Spinal cord (tissue), 10 donors: ENCODE data around the gene KCTD3. TPM values are rescaled to one million over a fixed set of nuclear protein-coding genes. Genes with fewer than 3 reads are reported as not detected.

Source experiments
- DNase-seq, 6 donors: peaks; one replicate each; pipeline versions ENCODE4 v3.0.0 to v3.0.0-alpha.2; 2013 to 2015; ENCODE audit warnings: low spot score in 6 of 6, low read depth in 4 of 6
- H3K27ac ChIP-seq: one replicate; pipeline ENCODE4 v1.5.1; 2013; ENCODE audit warnings: low read depth, low read length, control low read depth
- H3K27me3 ChIP-seq: one replicate; pipeline ENCODE4 v1.6.1; 2013; ENCODE audit warnings: low read length; ENCODE audit not compliant: control insufficient read depth, insufficient read depth
- H3K36me3 ChIP-seq: one replicate; pipeline ENCODE4 v1.6.1; 2013; ENCODE audit warnings: low read length; ENCODE audit not compliant: control insufficient read depth, insufficient read depth
- H3K4me1 ChIP-seq: one replicate; pipeline ENCODE4 v1.6.1; 2013; ENCODE audit warnings: low read length; ENCODE audit not compliant: control insufficient read depth, insufficient read depth
- H3K4me3 ChIP-seq: one replicate; pipeline ENCODE4 v1.5.1; 2013; ENCODE audit warnings: low read depth, low read length, control low read depth
- H3K9me3 ChIP-seq: one replicate; pipeline ENCODE4 v1.6.1; 2013; ENCODE audit warnings: low read length; ENCODE audit not compliant: control insufficient read depth, insufficient read depth
- WGBS: methylation state at CpG from one replicate; pipeline ENCODE4 v1.1.5; 2013; ENCODE audit warnings: missing lambda C conversion rate; ENCODE audit not compliant: insufficient coverage; 5-methylcytosine and 5-hydroxymethylcytosine counted together
- long read RNA-seq, 4 donors: transcript quantifications; one replicate each; lab custom pipeline, GENCODE V29; 2026
- polyA plus RNA-seq, 2 donors: library from polyadenylated mRNA; unstranded; fragments of 120-200 nt; gene quantifications; one replicate each; pipeline ENCODE4 v1.2.1, GENCODE V29; 2013; ENCODE audit not compliant: insufficient read length in 2 of 2
- total RNA-seq, 2 donors: library from RNA; depleted of rRNA in 1 of 2; stranded (reverse); fragments of 120-200 nt in 1 of 2; fragments of >200 nt in 1 of 2; gene quantifications; one replicate each; pipeline versions ENCODE4 v1.2.3 to v1.2.4, GENCODE V29; 2013 to 2014
- donor health status: healthy.

KCTD3 gene
- 10 to 100 TPM; 56.0 to 85.5 TPM for total RNA-seq
- 10 to 100 TPM; 66.2 to 74.8 TPM for polyA plus RNA-seq
- long read RNA-seq, donor 1, transcript KCTD3-201 (18 exons, 3,931 nt): major isoform, 9 of 43 reads
- long read RNA-seq, donor 1, partial matches to known transcripts: 29 of 43 reads
- long read RNA-seq, donor 1, other reads (novel, unspliced or antisense): 0 of 43 reads
- long read RNA-seq, donor 2, partial matches to known transcripts: 5 of 5 reads
- long read RNA-seq, donor 2, other reads (novel, unspliced or antisense): 0 of 5 reads
- long read RNA-seq, donor 3, transcript KCTD3-201 (18 exons, 3,931 nt): major isoform, 5 of 19 reads
- long read RNA-seq, donor 3, partial matches to known transcripts: 10 of 19 reads
- long read RNA-seq, donor 3, other reads (novel, unspliced or antisense): 0 of 19 reads
- long read RNA-seq, donor 4, transcript KCTD3-204 (3 exons, 652 nt): major isoform, 7 of 12 reads
- long read RNA-seq, donor 4, transcript KCTD3-201 (18 exons, 3,931 nt): minor isoform, 5 of 12 reads
- long read RNA-seq, donor 4, partial matches to known transcripts: 0 of 12 reads
- long read RNA-seq, donor 4, other reads (novel, unspliced or antisense): 0 of 12 reads

DNA sequence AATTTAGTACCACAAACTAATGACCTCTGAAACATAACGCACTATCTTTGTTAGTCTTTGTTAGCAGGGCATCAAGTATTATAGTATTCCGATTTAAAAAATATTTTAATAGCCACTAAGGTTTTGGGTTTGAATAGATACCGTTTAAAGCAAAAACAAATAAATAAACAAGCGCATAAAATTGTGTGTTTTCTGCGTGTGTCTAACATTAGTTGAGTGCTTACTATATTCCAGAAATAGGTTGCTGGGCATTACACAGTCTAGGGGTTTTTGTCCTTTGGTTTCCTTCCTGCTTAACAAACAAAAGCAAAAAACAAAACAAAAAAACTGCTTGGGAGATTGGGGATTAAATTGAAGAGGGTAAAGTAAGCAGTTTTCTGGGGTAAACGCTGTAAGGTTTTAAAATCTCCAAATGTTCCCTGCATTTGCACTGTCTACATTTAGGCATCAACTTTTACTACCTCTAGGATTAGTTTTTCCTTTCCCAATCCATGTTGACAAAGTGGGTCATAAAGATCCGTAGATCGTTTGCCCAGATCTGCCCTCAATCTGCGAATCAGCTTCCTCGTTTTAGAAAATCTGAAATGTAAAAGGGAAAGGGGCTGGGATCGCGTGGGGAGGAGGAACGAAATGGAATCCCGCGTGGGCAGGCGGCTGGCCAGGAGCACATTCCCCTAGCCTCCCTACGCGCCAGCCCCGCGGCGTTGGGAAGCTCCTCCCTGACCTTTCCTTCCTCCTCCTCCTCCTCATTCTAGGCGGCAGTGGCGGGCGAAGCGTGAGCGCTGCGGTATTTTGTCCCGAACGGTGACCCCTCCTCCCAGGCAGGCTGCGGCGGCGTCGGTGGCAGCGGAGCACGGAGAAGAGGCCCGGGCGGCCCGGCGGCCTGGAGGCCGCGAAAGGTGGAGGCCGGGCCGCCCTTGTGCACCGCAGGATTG lies at the start of gene KCTD3:
TSS of gene KCTD3 (plus strand) at position 749 of the 935 bp plus-strand sequence. CDS start 382 bp downstream, outside the sequence.
- Histone ChIP-seq H3K9me3 (no peaks in the 10 kb centered on the region), H3K27ac (peak within 1 kb of the TSS; percentile 95), H3K27me3 (no peaks in the 10 kb centered on the region), H3K36me3 (no peaks in the 10 kb centered on the region), H3K4me1 (peaks cover 7% of the 10 kb centered on the region), H3K4me3 (peak within 1 kb of the TSS; percentile 84)
- peak; percentile 51 to 91 (median 74) for DNase-seq
- WGBS: 0% methylated on average over 36 of the region's 44 CpGs

DNA sequence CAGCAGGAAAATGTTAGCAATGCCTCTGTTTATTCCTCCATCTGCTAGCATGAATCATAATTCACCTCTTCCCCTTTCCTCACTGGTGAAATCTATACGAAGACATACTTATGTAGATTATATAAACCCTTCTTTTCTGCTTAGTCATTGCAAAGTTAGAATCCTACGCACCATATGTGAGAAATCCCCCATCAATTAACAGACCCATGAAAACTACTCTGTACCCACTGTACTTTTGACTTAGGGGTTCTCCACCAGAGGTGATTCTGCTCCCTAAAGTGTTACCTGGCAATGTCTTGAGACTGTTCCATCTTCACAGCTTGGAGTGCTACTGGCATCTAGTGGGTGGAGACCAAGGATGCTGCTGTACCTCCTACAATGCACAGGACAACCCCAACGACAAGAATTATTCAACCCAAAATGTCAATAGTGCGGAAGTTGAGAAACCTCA lies 49.6 kb upstream of the KCTD3 start:
- Histone ChIP-seq H3K9me3 (no peaks in the 10 kb centered on the region), H3K36me3 (no peaks in the 10 kb centered on the region), H3K4me1 (no peaks in the 10 kb centered on the region), H3K4me3 (no peak overlapping the region), H3K27ac (no peak overlapping the region), H3K27me3 (no peaks in the 10 kb centered on the region)
- 60% methylated on average over 2 of the region's 4 CpGs for WGBS
- DNase-seq: peak in 2 of 6 donors; percentile 55 to 76

GRCh38 chr1:215518594-215518993 lies 48.5 kb upstream of the KCTD3 start:
- no peaks in the 10 kb centered on the region for H3K4me1 ChIP-seq
- H3K27me3 ChIP-seq: no peaks in the 10 kb centered on the region
- DNase-seq: no peak
- H3K4me3 ChIP-seq: no peak overlapping the region
- H3K36me3 ChIP-seq: no peaks in the 10 kb centered on the region
- 80% methylated on average over 1 of the region's 2 CpGs for WGBS
- no peaks in the 10 kb centered on the region for H3K9me3 ChIP-seq
- no peak overlapping the region for H3K27ac ChIP-seq

- WGBS: 100% methylated on average over 1 of the region's 3 CpGs
- no peak for DNase-seq
- Histone ChIP-seq H3K27ac (no peak overlapping the region), H3K4me1 (no peaks in the 10 kb centered on the region), H3K9me3 (no peaks in the 10 kb centered on the region), H3K27me3 (no peaks in the 10 kb centered on the region), H3K4me3 (no peak overlapping the region), H3K36me3 (no peaks in the 10 kb centered on the region)
Observed at GRCh38 chr1:215521279-215521678, 45.8 kb upstream of the KCTD3 start.

DNA sequence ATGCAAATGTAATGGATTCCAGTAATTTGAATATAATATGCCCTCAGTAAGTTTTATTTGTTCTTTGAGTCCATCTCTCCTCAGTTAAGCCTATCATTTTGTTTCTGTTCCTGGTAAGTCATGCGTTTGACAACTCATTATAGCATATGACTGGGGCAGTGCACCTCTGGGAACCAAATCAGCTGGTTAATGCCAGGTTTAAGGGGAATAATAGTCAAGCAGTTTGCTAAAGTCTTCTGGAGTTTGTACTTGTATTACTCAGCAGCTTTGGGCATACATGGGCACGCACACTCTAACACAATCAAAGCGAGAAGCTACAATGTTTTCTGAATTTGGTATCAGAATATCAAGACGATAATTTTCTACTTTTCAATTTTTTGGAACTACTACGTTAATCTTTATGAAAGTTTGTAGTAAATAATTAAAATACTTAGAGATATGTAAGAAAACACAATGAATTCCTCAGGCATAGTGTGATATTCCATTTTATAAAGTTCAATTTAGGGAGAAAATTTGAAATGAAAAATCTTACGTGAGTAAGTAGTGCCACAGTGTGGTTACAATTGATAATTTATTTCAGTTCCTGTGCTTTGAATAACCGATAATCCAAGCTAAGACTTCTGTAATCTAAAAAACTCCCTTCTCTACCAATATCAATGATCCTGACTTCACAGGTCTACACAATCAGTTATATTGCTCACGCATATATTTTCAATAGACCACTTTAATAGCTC lies 43.8 kb upstream of the KCTD3 start:
- no peaks in the 10 kb centered on the region for H3K27me3 ChIP-seq
- H3K4me3 ChIP-seq: no peak overlapping the region
- DNase-seq: peak in 3 of 6 donors; percentile 36 to 82 (median 54)
- H3K9me3 ChIP-seq: no peaks in the 10 kb centered on the region
- H3K27ac ChIP-seq: no peak overlapping the region
- H3K4me1 ChIP-seq: no peaks in the 10 kb centered on the region
- no peaks in the 10 kb centered on the region for H3K36me3 ChIP-seq
- WGBS: 76% methylated on average over 2 of the region's 8 CpGs

GRCh38 chr1:215523906-215524305 lies 43.2 kb upstream of the KCTD3 start:
- no peaks in the 10 kb centered on the region for H3K36me3 ChIP-seq
- H3K4me3 ChIP-seq: no peak overlapping the region
- no peaks in the 10 kb centered on the region for H3K4me1 ChIP-seq
- peak in 1 of 6 donors; percentile 1 for DNase-seq
- no peak overlapping the region for H3K27ac ChIP-seq
- H3K27me3 ChIP-seq: no peaks in the 10 kb centered on the region
- WGBS: no CpG with 5 or more reads among the region's 2 CpGs
- H3K9me3 ChIP-seq: no peaks in the 10 kb centered on the region

DNA sequence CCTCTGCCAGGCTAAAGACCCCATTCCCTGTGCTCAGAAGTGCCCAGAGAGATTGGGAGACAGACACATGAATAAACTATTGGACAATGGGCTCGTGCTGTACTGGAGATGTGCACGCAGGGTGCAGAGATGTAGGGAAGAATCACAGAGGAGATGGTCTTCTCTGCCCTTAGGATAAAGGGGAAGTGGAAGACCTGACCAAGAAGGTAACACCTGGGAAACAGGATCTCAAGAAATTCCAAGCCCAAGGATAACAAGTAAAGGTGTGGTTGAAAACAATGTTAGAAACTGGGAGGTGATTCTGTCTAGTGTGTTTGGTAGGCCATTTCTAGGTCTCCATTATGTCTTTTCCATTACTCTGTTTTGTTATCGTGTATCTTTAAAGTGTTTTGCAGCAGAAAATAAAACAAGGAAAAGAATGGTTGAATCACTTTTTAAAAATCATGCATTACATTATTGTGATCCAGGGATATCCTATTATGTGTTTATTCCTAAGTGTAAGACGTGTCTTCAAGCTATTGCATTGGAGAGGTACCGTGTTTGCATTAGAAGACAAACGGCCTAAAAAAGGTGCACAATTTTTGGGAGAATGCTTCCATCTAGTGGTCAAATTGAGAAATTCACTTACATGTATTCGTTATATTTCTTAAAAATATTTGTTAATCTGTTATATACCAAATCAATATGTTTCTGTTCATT lies 40.8 kb upstream of the KCTD3 start:
- H3K27ac ChIP-seq: no peak overlapping the region
- DNase-seq: peak; percentile 38 to 92 (median 52)
- no peaks in the 10 kb centered on the region for H3K36me3 ChIP-seq
- H3K4me3 ChIP-seq: no peak overlapping the region
- H3K27me3 ChIP-seq: no peaks in the 10 kb centered on the region
- no peaks in the 10 kb centered on the region for H3K4me1 ChIP-seq
- 70% methylated on average over 2 of the region's 7 CpGs for WGBS
- no peaks in the 10 kb centered on the region for H3K9me3 ChIP-seq

DNA sequence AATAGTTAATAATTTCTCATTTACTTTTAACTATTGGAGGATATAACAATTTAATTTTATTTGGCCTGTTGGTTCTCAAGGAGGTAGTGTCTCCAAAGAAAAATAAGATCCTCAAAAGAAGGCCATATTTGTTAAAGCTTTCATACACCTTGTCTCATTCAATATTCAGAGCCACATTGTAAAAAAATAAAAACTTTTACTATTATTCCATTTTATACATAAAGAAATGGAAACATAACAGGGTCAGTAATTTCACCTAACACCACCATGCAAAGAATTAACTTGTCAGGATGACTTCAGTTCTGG lies 40.3 kb upstream of the KCTD3 start:
- DNase-seq: no peak
- Histone ChIP-seq H3K27me3 (no peaks in the 10 kb centered on the region), H3K36me3 (no peaks in the 10 kb centered on the region), H3K4me3 (no peak overlapping the region), H3K27ac (no peak overlapping the region), H3K4me1 (no peaks in the 10 kb centered on the region), H3K9me3 (no peaks in the 10 kb centered on the region)
